H9 (cell line): ENCODE measurements around the gene PSKH1. TPM values are rescaled to one million over a fixed set of nuclear protein-coding genes. Genes with fewer than 3 reads are reported as not detected.

Experiments used
- DNase-seq: peaks from one replicate; pipeline ENCODE4 v3.0.0-alpha.2; 2017
- H2AFZ ChIP-seq: one replicate; pipeline ENCODE4 v1.6.1; 2013; ENCODE audit warnings: mild to moderate bottlenecking, low read length, control low read depth, moderate library complexity
- H2AK5ac ChIP-seq: 2 replicates; pipeline ENCODE4 v1.6.1; 2013; ENCODE audit warnings: low read length, control low read depth, mixed read lengths; ENCODE audit not compliant: insufficient read length
- H2BK120ac ChIP-seq: one replicate; pipeline ENCODE4 v1.6.1; 2013; ENCODE audit warnings: low read depth, mild to moderate bottlenecking, low read length, control low read depth, inconsistent platforms; ENCODE audit not compliant: poor library complexity, severe bottlenecking
- H2BK12ac ChIP-seq: 2 replicates; pipeline ENCODE4 v1.6.1; 2013; ENCODE audit warnings: low read length, control low read depth, mixed read lengths, low read depth; ENCODE audit not compliant: insufficient read length
- H2BK15ac ChIP-seq: 2 replicates; pipeline ENCODE4 v1.6.1; 2013; ENCODE audit warnings: low read depth, low read length, control low read depth
- H2BK20ac ChIP-seq: one replicate; pipeline ENCODE4 v1.6.1; 2013; ENCODE audit warnings: low read depth, mild to moderate bottlenecking, low read length, control low read depth, inconsistent platforms; ENCODE audit not compliant: poor library complexity, severe bottlenecking
- H2BK5ac ChIP-seq: 2 replicates; pipeline ENCODE4 v1.6.1; 2013; ENCODE audit warnings: low read length, control low read depth, mixed read lengths; ENCODE audit not compliant: insufficient read length
- H3K14ac ChIP-seq: 2 replicates; pipeline ENCODE4 v1.6.1; 2013; ENCODE audit warnings: low read length, control low read depth; ENCODE audit not compliant: insufficient read depth
- H3K18ac ChIP-seq: 2 replicates; pipeline ENCODE4 v1.6.1; 2013; ENCODE audit warnings: low read depth, mild to moderate bottlenecking, mixed read lengths, low read length, control low read depth; ENCODE audit not compliant: insufficient read length
- H3K23ac ChIP-seq: 2 replicates; pipeline ENCODE4 v1.6.1; 2013; ENCODE audit warnings: low read length, control low read depth, mixed read lengths, low read depth; ENCODE audit not compliant: insufficient read length
- H3K23me2 ChIP-seq: 2 replicates; pipeline ENCODE4 v1.6.1; 2013; ENCODE audit warnings: low read depth, mild to moderate bottlenecking, mixed read lengths, low read length, control low read depth; ENCODE audit not compliant: insufficient read length, poor library complexity, severe bottlenecking
- H3K27ac ChIP-seq: 2 replicates; pipeline ENCODE4 v1.5.1; 2013; ENCODE audit warnings: low read length, control low read depth, mixed read lengths, low read depth; ENCODE audit not compliant: insufficient read length
- H3K27me3 ChIP-seq: 2 replicates; pipeline ENCODE4 v1.6.1; 2013; ENCODE audit warnings: low read length, control low read depth, inconsistent platforms; ENCODE audit not compliant: insufficient read depth
- H3K4ac ChIP-seq: 2 replicates; pipeline ENCODE4 v1.6.1; 2013; ENCODE audit warnings: low read depth, mild to moderate bottlenecking, control low read depth, inconsistent platforms, low read length, moderate library complexity
- H3K4me1 ChIP-seq: 2 replicates; pipeline ENCODE4 v1.6.1; 2013; ENCODE audit warnings: low read length, control low read depth, inconsistent platforms; ENCODE audit not compliant: insufficient read depth
- H3K4me2 ChIP-seq: 2 replicates; pipeline ENCODE4 v1.6.1; 2013; ENCODE audit warnings: low read length, control low read depth, mixed read lengths; ENCODE audit not compliant: insufficient read length, insufficient read depth
- H3K56ac ChIP-seq: 2 replicates; pipeline ENCODE4 v1.6.1; 2013; ENCODE audit warnings: low read depth, mild to moderate bottlenecking, mixed read lengths, low read length, control low read depth; ENCODE audit not compliant: insufficient read length
- H3K79me1 ChIP-seq: 2 replicates; pipeline ENCODE4 v1.6.1; 2013; ENCODE audit warnings: low read depth, mild to moderate bottlenecking, moderate library complexity, low read length, control low read depth, inconsistent platforms; ENCODE audit not compliant: insufficient read depth, poor library complexity, severe bottlenecking
- H3K79me2 ChIP-seq: 2 replicates; pipeline ENCODE4 v1.6.1; 2013; ENCODE audit warnings: low read length, control low read depth, inconsistent platforms; ENCODE audit not compliant: insufficient read depth
- H3K9ac ChIP-seq: 2 replicates; pipeline ENCODE4 v1.6.1; 2013; ENCODE audit warnings: low read length, control low read depth, mixed read lengths; ENCODE audit not compliant: insufficient read length; ENCODE audit errors: extremely low read depth
- H3K9me3 ChIP-seq: one replicate; pipeline ENCODE4 v1.6.1; 2013; ENCODE audit warnings: low read depth, low read length, inconsistent platforms; ENCODE audit not compliant: control insufficient read depth
- H3T11ph ChIP-seq: one replicate; pipeline ENCODE4 v1.6.1; 2013; ENCODE audit warnings: mild to moderate bottlenecking, low read length, control low read depth, inconsistent platforms
- H4K20me1 ChIP-seq: one replicate; pipeline ENCODE4 v1.6.1; 2013; ENCODE audit not compliant: control insufficient read depth, insufficient read length, insufficient read depth
- H4K5ac ChIP-seq: 2 replicates; pipeline ENCODE4 v1.6.1; 2013; ENCODE audit warnings: low read depth, mild to moderate bottlenecking, mixed read lengths, low read length, control low read depth; ENCODE audit not compliant: insufficient read length
- H4K8ac ChIP-seq: replicated peaks from 2 replicates; pipeline ENCODE4 v1.6.1; 2013; ENCODE audit warnings: low read length, control low read depth, mixed read lengths, low read depth; ENCODE audit not compliant: insufficient read length
- H4K91ac ChIP-seq: 2 replicates; pipeline ENCODE4 v1.6.1; 2013; ENCODE audit warnings: low read depth, mild to moderate bottlenecking, moderate library complexity, mixed read lengths, low read length, control low read depth; ENCODE audit not compliant: insufficient read length
- H3K27ac Mint-ChIP-seq, 3 experiments: 2 replicates in 2 of 3; 3 replicates in 1 of 3; pipeline ENCODE4 v1.8.0; 2020 to 2021; ENCODE audit warnings: mixed read lengths in 3 of 3, mild to moderate bottlenecking in 1 of 3, moderate library complexity in 1 of 3
- H3K27me3 Mint-ChIP-seq: 2 replicates; pipeline ENCODE4 v1.8.0; 2021; ENCODE audit warnings: low read depth, mild to moderate bottlenecking, moderate library complexity, mixed read lengths
- H3K36me3 Mint-ChIP-seq, 3 experiments: 2 replicates in 2 of 3; 3 replicates in 1 of 3; pipeline ENCODE4 v1.8.0; 2020 to 2021; ENCODE audit warnings: low read depth in 3 of 3, mixed read lengths in 3 of 3; ENCODE audit not compliant: insufficient read depth in 1 of 3
- H3K4me1 Mint-ChIP-seq, 2 experiments: 2 replicates each; pipeline ENCODE4 v1.8.0; 2020; ENCODE audit warnings: mixed read lengths in 2 of 2
- H3K4me3 Mint-ChIP-seq, 2 experiments: 2 replicates in 1 of 2; 3 replicates in 1 of 2; pipeline ENCODE4 v1.8.0; 2020 to 2021; ENCODE audit warnings: mild to moderate bottlenecking in 2 of 2, mixed read lengths in 2 of 2, moderate library complexity in 1 of 2
- H3K9me3 Mint-ChIP-seq, 2 experiments: 2 replicates in 1 of 2; 3 replicates in 1 of 2; pipeline ENCODE4 v1.8.0; 2020; ENCODE audit warnings: mild to moderate bottlenecking in 2 of 2, mixed read lengths in 2 of 2, moderate library complexity in 1 of 2
- WGBS: extraction: QIAGEN DNeasy Blood & Tissue Kit; methylation state at CpG from one replicate; pipeline ENCODE4 v1.1.7; 2013; ENCODE audit warnings: missing lambda C conversion rate, low lambda C conversion rate, mixed read lengths; ENCODE audit not compliant: insufficient read length; ENCODE audit errors: extremely low coverage; 5-methylcytosine and 5-hydroxymethylcytosine counted together
- total RNA-seq: library from RNA; stranded (reverse); gene quantifications from 2 replicates; pipeline ENCODE4 v1.2.1, GENCODE V29; 2021
- TF ChIP-seq, protein P1 (sequence below): fragments of 200-600 bp; sonication (generic); conservative IDR thresholded peaks from 3 replicates; pipeline ENCODE4 v1.8.0; 2021; ENCODE audit warnings: antibody characterized with exemption, mild to moderate bottlenecking

PSKH1 gene
- total RNA-seq, 1 experiment from 2014 or later, result 29.1 TPM

DNA sequence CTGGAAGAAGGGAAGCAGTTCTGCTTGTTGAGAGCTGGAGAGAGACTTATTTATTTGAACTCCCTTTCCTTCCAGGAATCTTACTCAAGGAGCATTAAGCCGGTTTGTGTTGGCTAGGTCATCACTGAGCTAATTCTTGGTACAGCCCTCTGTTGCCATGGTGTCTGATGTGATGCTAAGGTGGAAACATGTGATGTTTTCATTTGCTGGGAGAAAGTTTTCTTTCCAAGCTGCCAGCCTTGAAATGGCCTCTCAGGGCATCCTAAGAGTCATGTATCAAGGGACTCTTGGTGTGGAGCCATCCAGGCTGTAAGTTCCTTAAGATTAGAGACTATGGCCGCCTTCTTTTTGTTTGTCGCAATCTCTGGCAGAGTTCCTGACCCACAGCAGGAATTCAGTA lies 4.2 kb downstream of the PSKH1 start:
- H2BK20ac ChIP-seq, result no peak overlapping the region
- no peak overlapping the region for H4K5ac ChIP-seq
- no peak overlapping the region for H3K18ac ChIP-seq
- Mint-ChIP-seq H3K9me3 (no peaks in the 10 kb centered on the region), H3K4me3 (peak overlapping the region in 1 of 2 experiments; percentile 38; a peak in 2 of 5 replicates), H3K27ac (peak overlapping the region in 1 of 3 experiments; percentile 5; a peak in 2 of 7 replicates), H3K27me3 (no peaks in the 10 kb centered on the region), H3K36me3 (no peaks in the 10 kb centered on the region), H3K4me1 (peaks cover 14 to 16% of the 10 kb centered on the region in 2 experiments)
- no peak for DNase-seq
- H2BK120ac ChIP-seq, result no peak overlapping the region
- no peak overlapping the region for H3K9ac ChIP-seq
- H4K8ac ChIP-seq, result no peak overlapping the region
- H2BK5ac ChIP-seq, result no peak overlapping the region
- H3K56ac ChIP-seq, result no peak overlapping the region
- TF ChIP-seq, protein P1, sequence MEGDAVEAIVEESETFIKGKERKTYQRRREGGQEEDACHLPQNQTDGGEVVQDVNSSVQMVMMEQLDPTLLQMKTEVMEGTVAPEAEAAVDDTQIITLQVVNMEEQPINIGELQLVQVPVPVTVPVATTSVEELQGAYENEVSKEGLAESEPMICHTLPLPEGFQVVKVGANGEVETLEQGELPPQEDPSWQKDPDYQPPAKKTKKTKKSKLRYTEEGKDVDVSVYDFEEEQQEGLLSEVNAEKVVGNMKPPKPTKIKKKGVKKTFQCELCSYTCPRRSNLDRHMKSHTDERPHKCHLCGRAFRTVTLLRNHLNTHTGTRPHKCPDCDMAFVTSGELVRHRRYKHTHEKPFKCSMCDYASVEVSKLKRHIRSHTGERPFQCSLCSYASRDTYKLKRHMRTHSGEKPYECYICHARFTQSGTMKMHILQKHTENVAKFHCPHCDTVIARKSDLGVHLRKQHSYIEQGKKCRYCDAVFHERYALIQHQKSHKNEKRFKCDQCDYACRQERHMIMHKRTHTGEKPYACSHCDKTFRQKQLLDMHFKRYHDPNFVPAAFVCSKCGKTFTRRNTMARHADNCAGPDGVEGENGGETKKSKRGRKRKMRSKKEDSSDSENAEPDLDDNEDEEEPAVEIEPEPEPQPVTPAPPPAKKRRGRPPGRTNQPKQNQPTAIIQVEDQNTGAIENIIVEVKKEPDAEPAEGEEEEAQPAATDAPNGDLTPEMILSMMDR, result no peak
- no peak overlapping the region for H4K91ac ChIP-seq
- H3T11ph ChIP-seq, result no peak overlapping the region
- no peak overlapping the region for H2BK12ac ChIP-seq
- H2AFZ ChIP-seq, result no peak overlapping the region
- H3K4me2 ChIP-seq, result no peak overlapping the region
- no peak overlapping the region for H2AK5ac ChIP-seq
- no peaks in the 10 kb centered on the region for H3K27me3 ChIP-seq
- H3K9me3 ChIP-seq, result no peaks in the 10 kb centered on the region
- WGBS, result no CpG with 5 or more reads among the region's 3 CpGs
- no peak overlapping the region for H3K27ac ChIP-seq
- no peaks in the 10 kb centered on the region for H3K4me1 ChIP-seq
- H3K79me1 ChIP-seq, result peaks cover 7% of the 10 kb centered on the region
- no peak overlapping the region for H3K14ac ChIP-seq
- H3K4ac ChIP-seq, result no peak overlapping the region
- no peak overlapping the region for H3K23ac ChIP-seq
- no peak overlapping the region for H2BK15ac ChIP-seq
- H3K23me2 ChIP-seq, result peaks cover 6% of the 10 kb centered on the region
- peaks cover 8% of the 10 kb centered on the region; the same call in 1 of the 2 replicates for H3K79me2 ChIP-seq
- H4K20me1 ChIP-seq, result no peaks in the 10 kb centered on the region
